GM19328 (cell line): ENCODE measurements around the gene PLXND1.
"Not testable (repeated sequence)": the region's sequence is repeated elsewhere in the genome, so short reads cannot be mapped to it uniquely, and the experiment has no call there.

Experiments
- ATAC-seq: cut with Tn5 transposase; IDR thresholded peaks from one replicate; pipeline ENCODE4 v1.9.1; 2021; ENCODE audit warnings: mild to moderate bottlenecking, moderate library complexity; ENCODE audit not compliant: unreplicated experiment

PLXND1 gene

GRCh38 chr3:129614435-129614834, 8.0 kb upstream of the PLXND1 start:
- no peak for ATAC-seq

DNA sequence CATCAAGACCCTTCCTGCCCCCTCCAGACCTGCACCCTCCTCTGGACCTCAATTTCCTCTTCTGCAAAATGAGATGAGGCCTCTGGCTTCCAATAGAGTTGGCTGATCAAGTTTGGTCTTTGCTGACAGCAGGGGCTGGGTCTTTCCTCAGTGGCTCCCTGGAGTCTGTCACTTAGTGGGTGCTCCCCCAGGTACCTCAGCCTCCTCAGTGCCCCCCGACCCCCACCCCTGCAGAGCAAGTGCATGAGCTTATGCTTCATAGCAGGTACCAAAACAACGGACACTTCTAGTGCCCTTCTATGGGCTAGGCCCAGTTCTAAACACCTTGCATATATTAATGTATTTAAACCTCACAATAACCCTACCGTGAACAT, 6.9 kb upstream of the PLXND1 start:
- ATAC-seq: no peak

GRCh38 chr3:129612534-129613366, 6.3 kb upstream of the PLXND1 start:
- ATAC-seq: no peak

GRCh38 chr3:129611812-129612533, 5.5 kb upstream of the PLXND1 start:
- ATAC-seq: no peak

DNA sequence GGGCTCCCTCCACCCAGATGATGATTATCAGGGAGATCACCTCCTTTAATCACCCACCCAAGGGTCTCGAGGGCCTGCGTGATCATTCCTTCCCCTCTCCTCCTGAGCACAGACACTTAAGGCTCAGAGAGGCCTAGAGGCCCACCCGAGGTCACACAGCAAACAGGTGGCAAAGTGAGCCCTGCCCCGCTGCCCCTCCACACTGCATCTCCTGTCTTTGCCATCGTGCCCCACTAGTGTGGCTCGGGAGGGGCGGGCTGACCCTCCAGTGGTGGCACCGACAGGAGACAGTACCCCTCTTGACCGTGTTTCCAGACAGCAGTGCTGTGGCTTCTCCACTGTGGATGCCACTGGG, 4.9 kb upstream of the PLXND1 start:
- ATAC-seq: no peak

DNA sequence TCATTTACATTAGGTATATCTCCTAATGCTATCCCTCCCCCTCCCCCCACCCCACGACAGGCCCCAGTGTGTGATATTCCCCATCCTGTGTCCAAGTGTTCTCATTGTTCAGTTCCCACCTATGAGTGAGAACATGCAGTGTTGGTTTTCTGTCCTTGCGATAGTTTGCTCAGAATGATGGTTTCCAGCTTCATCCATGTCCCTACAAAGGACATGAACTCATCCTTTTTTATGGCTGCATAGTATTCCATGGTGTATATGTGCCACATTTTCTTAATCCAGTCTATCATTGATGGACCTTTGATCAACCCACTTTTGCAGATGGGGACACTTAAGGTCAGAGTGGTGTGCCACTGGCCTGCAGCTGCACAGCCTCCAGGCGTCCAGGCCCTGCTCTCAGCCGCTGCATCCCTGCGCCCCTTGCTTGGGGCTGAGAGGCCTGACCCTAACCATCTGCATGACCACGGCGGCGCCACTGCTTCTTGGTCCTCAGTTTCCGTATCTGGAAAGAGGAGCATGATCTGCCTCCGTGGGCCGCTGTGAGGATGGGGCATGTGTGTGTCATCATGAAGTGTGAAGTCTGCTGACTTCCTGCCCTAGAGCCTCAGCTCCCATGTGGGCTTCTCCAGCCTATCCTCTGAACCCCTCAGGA, 4.4 kb upstream of the PLXND1 start:
- not testable (repeated sequence) for ATAC-seq

GRCh38 chr3:129610276-129610675, 3.8 kb upstream of the PLXND1 start:
- no peak for ATAC-seq

- no peak for ATAC-seq
Observed at GRCh38 chr3:129609591-129610182, 3.2 kb upstream of the PLXND1 start.

DNA sequence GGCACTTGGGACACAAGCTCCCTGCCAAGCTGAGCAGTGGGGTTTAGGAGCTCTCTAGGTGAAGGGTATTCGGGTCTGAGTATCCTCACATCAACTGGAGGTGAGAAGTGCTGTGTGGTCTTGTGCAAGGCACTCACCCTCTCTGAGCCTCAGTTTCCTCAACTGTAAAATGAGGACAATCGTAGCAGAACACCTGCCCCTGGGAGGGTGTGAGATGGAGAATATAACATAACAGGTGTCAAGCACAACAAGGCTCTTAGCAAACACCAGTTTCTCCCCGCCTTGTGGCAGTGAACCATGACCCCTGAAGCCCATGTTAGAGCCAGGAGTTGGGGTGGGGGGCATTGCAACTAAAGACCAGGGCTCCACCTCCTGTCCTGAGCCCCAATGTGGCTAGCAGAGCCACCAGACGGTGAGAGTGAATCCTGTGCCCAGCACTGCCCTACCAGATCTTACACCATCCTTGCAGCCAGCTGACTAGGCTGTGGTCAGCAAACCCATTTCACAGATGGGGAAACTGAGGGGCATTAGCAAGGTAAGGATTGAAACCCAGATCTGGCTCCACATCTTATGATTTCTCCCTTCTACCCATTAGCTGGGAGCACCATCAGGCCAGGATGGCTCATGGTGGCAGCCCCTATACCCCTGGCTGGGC, 2.6 kb upstream of the PLXND1 start:
- no peak for ATAC-seq

DNA sequence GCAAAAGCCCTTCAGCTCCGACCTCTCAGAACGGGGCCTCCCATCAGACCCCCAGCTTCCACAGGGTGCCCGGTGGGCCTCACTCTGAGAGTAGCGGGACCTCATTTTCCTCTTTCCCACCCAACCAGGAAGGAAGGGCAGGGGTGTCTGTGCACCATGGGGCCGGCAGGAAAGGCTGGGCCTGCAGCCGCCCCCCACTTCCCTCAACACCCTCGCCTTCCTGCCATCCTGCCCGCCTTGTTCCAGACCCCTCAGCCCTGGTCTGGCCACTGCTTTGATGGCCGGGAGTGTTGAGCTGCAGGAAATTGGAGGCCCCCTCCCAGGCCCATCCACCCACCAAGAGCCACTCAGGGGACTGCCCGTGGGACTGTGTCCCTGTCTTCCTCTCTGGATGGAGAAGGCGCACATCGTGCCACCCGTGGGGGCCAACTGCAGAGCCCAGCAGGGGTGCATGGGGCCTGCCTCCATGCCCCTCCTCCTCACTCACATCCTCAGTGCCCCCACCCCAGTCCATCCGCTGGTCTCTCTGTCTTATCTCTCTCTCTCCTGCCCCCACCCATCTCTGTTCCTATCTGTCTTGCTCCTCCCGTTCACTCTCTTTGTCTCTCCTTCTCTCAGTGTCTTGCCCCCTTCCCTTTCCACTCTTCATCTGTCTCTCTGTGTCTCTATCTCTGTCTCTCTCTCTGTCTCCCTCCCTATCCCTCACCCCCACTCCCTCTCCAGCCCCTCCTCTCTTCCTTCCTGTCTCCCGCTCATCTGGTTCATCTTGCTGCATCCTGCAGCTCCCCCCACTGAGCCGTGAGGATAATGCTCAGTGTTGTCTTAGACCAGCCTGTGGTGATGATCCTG, 1.8 kb upstream of the PLXND1 start:
- no peak for ATAC-seq

GRCh38 chr3:129607391-129608068, 1.1 kb upstream of the PLXND1 start:
- ATAC-seq: no peak

DNA sequence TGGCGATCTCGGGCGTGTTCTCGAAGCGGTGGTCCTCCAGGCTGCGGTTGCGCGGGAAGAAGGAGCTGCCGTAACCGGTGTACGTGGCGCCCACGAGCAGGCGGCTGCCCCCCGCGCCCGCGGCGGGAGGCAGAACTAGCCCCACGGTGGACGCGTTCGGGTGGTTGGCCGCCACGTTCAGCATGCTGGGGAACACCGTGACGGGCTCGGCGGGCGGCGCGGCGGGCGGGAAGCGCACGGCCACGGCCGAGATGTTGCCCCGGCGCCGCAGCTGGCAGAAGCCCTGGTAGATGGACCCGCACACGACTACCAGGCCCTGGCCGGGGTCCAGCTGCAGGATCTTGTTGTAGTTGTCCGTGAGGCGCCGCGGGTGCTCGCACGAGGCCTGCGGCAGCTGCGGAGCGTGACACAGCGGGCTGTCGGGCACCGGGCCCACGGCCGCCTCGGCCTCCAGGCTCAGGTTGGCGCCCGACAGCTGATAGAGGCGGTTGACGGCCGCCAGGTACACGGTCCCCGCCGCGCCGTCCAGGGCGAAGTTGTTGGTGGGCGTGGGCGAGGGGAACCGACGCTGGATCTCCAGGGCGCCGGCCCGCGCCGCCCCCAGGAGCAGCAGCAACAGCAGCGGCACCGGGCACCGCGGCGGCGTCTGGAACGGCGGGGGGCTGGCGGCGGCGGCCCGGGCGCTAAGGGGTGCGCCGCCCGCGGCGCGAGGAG, 397 bp downstream of the PLXND1 start:
- ATAC-seq: no peak

DNA sequence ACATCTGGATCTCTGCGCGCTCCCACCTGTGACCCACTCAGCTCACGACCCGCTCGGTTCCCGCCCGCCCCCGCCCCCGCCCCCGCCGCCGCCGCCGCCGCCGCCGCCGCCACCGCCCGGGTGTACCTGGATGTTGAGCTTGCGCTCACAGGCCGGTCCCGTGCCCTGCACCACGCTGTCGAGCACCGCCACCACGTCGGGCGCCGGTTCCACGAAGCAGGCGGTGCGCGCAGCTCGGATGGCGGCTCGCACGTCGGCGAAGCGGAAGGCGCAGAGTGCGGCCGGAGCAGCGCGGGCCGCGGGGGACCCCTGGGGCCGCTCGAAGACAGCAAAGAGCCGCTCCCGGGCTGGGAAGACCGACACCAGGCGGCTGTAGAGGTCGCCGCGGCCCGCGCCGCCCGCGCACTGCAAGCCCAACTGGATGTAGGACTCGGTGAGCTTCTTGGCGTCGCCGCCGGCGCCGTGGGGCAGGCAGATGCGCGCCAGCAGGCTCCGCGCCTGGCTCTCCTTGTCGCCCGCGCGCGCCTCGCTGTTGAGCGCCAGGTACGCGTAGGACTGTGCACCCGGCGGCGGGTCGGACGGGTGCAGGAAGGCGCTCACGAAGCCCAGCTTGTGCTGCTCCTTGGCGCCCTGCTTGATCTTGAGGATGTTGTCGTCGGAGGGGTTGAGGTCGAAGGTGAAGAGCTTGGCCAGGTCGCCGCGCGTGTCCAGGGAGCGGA, 1.1 kb downstream of the PLXND1 start:
- no peak for ATAC-seq

DNA sequence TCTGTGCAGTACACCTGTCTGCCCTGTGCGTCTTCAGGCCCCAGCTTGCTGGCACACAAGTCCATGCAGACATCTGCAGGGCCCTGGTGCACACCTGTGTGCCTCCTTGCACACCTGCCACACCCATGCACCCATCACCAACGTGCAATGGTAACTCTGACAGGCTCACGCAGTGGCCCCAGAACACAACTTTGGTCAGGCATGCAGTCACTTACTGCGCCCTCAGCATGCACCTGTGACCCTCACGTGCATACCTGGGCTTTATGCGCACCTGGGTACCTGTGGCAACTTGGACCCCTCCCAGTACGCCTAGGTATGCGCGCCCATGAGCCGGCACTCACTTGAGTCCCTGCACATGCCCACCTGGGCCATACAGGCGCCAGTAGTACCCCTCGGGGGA, 1.7 kb downstream of the PLXND1 start:
- ATAC-seq: no peak

GRCh38 chr3:129603991-129604749, 2.3 kb downstream of the PLXND1 start:
- ATAC-seq: no peak

- no peak for ATAC-seq
Observed at GRCh38 chr3:129603561-129603942, 2.9 kb downstream of the PLXND1 start.

DNA sequence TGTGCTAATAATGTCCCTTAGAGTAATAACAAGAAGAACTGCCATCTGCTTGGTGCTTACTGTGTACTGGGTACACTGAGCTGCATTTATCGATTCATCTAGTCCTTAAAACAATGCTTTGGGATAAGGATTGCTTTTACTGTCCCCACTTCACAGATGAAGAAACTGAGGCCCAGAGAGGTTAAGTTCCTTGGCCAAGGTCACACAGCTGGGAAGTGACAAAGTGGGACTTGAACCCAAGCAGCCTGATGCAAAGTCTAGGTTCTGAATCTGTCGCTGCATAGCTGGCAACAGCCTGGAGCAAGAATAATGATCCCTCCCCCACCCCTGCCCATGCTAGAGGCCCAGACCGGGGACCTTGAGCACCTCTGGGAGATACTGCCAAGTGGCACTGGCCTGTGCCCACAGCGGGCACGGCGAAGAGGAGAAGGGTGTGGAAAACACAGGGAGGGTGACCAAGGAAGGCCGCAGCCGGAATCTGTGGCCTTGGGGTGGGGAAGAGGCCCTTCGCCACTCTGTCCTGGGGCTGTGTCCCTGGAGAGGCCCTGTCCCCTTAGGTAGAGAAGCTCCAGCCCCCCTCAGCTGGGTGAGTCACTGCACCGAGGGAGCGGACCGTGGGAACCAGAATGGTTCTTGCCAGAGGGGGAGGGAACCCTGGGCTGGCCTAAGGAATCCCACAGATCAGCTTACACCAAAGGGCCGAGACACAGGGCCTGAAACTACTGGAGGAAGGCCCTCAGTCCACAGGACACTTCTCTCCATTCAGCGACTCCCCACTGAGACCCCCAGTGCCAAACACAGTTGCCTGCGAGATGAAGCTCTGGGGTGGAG, 3.5 kb downstream of the PLXND1 start:
- ATAC-seq: no peak
